HG03025 (cell line): ENCODE measurements around the gene FAM171A1.
"Not testable (repeated sequence)": the region's sequence is repeated elsewhere in the genome, so short reads cannot be mapped to it uniquely, and the experiment has no call there.

Experiments used
- ATAC-seq: cut with Tn5 transposase; IDR thresholded peaks from one replicate; pipeline ENCODE4 v1.9.1; 2021; ENCODE audit warnings: mild to moderate bottlenecking, moderate library complexity; ENCODE audit not compliant: unreplicated experiment, low FRiP score

FAM171A1 gene

GRCh38 chr10:15370856-15371701, at the start of gene FAM171A1:
Gene FAM171A1 (minus strand): TSS chr10:15371289. CDS start chr10:15371052, 237 bp downstream.
- ATAC-seq = no peak

- ATAC-seq = no peak
Measured at GRCh38 chr10:15420858-15421257, 49.8 kb upstream of the FAM171A1 start.

- ATAC-seq = no peak
Measured at GRCh38 chr10:15419279-15419874, 48.3 kb upstream of the FAM171A1 start.

- ATAC-seq = no peak
Measured at GRCh38 chr10:15416034-15416433, 44.9 kb upstream of the FAM171A1 start.

- no peak for ATAC-seq
Measured at GRCh38 chr10:15411010-15411409, 39.9 kb upstream of the FAM171A1 start.

GRCh38 chr10:15409350-15409749, 38.3 kb upstream of the FAM171A1 start:
- ATAC-seq = not testable (repeated sequence)

GRCh38 chr10:15408557-15408956, 37.5 kb upstream of the FAM171A1 start:
- no peak for ATAC-seq

- ATAC-seq = no peak
Measured at GRCh38 chr10:15405319-15405718, 34.2 kb upstream of the FAM171A1 start.

- no peak for ATAC-seq
Measured at GRCh38 chr10:15401382-15401781, 30.3 kb upstream of the FAM171A1 start.

- not testable (repeated sequence) for ATAC-seq
Measured at GRCh38 chr10:15400461-15400860, 29.4 kb upstream of the FAM171A1 start.

- ATAC-seq = no peak
Measured at GRCh38 chr10:15399060-15399661, 28.1 kb upstream of the FAM171A1 start.

GRCh38 chr10:15395935-15396334, 24.8 kb upstream of the FAM171A1 start:
- no peak for ATAC-seq

GRCh38 chr10:15393139-15393825, 22.2 kb upstream of the FAM171A1 start:
- no peak for ATAC-seq

- no peak for ATAC-seq
Measured at GRCh38 chr10:15391491-15391890, 20.4 kb upstream of the FAM171A1 start.

- ATAC-seq = not testable (repeated sequence)
Measured at GRCh38 chr10:15388172-15388571, 17.1 kb upstream of the FAM171A1 start.

- no peak for ATAC-seq
Measured at GRCh38 chr10:15387021-15387420, 15.9 kb upstream of the FAM171A1 start.

- no peak for ATAC-seq
Measured at GRCh38 chr10:15385552-15386455, 14.7 kb upstream of the FAM171A1 start.

- ATAC-seq = no peak
Measured at GRCh38 chr10:15381420-15381819, 10.3 kb upstream of the FAM171A1 start.

- no peak for ATAC-seq
Measured at GRCh38 chr10:15379078-15379477, 8.0 kb upstream of the FAM171A1 start.

- no peak for ATAC-seq
Measured at GRCh38 chr10:15378569-15378968, 7.5 kb upstream of the FAM171A1 start.
